Measurements from ENCODE around the gene OTOG.

Gene OTOG

GRCh38 chr11:17643506-17644405, 96.7 kb downstream of the OTOG start:
- FAIRE-seq: no peak
- DNase-seq (ENCODE audit: insufficient read length, low spot score): no peak
- TF ChIP-seq CTCF (IDR thresholded peaks at IDR 0.05; ENCODE audit: insufficient read depth, missing control alignments): no peak

- DNase-seq (ENCODE audit: insufficient read length, low spot score) (no peak), FAIRE-seq (no peak)
- no peak for TF ChIP-seq CTCF (IDR thresholded peaks at IDR 0.05; ENCODE audit: insufficient read depth, missing control alignments)
These were observed 98.3 kb downstream of the OTOG start for GRCh38 chr11:17645190-17645970.

GRCh38 chr11:17646451-17647145, 99.5 kb downstream of the OTOG start:
- DNase-seq (ENCODE audit: insufficient read length, low spot score) (no peak), FAIRE-seq (no peak)
- no peak for TF ChIP-seq CTCF (IDR thresholded peaks at IDR 0.05; ENCODE audit: insufficient read depth, missing control alignments)

GRCh38 chr11:17648528-17648927, 101.5 kb downstream of the OTOG start:
- FAIRE-seq: no peak
- no peak for DNase-seq (ENCODE audit: insufficient read length, low spot score)
- no peak for TF ChIP-seq CTCF (IDR thresholded peaks at IDR 0.05; ENCODE audit: insufficient read depth, missing control alignments)

- DNase-seq (ENCODE audit: insufficient read length, low spot score): no peak
- no peak for TF ChIP-seq CTCF (IDR thresholded peaks at IDR 0.05; ENCODE audit: insufficient read depth, missing control alignments)
- peak; percentile 32 for FAIRE-seq
These were observed 102.2 kb downstream of the OTOG start for GRCh38 chr11:17649261-17649660.

- no peak for TF ChIP-seq CTCF (IDR thresholded peaks at IDR 0.05; ENCODE audit: insufficient read depth, missing control alignments)
- FAIRE-seq: no peak
- no peak for DNase-seq (ENCODE audit: insufficient read length, low spot score)
These were observed 102.6 kb downstream of the OTOG start for GRCh38 chr11:17649696-17650095.

All from D721Med (cell line).